Body of pancreas (tissue), 4 donors: ENCODE measurements around the gene MAP4K5.

Experiments used
- CTCF ChIP-seq, 7 experiments: fragments of 450-650 bp in 4 of 7; fragments of 200-600 bp in 3 of 7; sonication (generic) in 3 of 7; IDR thresholded peaks; one replicate each; pipeline ENCODE4 v1.5.1; 2016 to 2019; ENCODE audit warnings: antibody characterized with exemption in 7 of 7
- POLR2A ChIP-seq, 3 donors: fragments of 450-650 bp; IDR thresholded peaks; one replicate each; pipeline ENCODE4 v1.6.1; 2016; ENCODE audit warnings: antibody characterized with exemption in 3 of 3, mild to moderate bottlenecking in 2 of 3

GRCh38 chr14:50530794-50531365 is 1.5 kb downstream of the MAP4K5 start:
- no peak for TF ChIP-seq POLR2A (IDR thresholded peaks at IDR 0.05)
- TF ChIP-seq CTCF (IDR thresholded peaks at IDR 0.05) = no peak
